GM23338 (cell line): ENCODE results near the gene VHLL.

Source experiments
- CTCF ChIP-seq, 2 experiments: fragments of 200-600 bp in 1 of 2; sonication (generic) in 1 of 2; conservative IDR thresholded peaks; 2 replicates each; pipeline versions ENCODE4 v1.5.1 to v1.6.1; 2016 to 2017; ENCODE audit warnings: antibody characterized with exemption in 2 of 2, low read depth in 2 of 2, mild to moderate bottlenecking in 2 of 2, moderate library complexity in 1 of 2
- EZH2 ChIP-seq: fragments of 200-600 bp; sonication (generic); IDR thresholded peaks from one replicate; pipeline ENCODE4 v1.8.0; 2017; ENCODE audit warnings: antibody characterized with exemption, mild to moderate bottlenecking, low read depth; ENCODE audit not compliant: unreplicated experiment
- EZH2phosphoT487 ChIP-seq: fragments of 200-600 bp; sonication (generic); IDR thresholded peaks from one replicate; pipeline ENCODE4 v1.8.1; 2018; ENCODE audit warnings: antibody characterized with exemption; ENCODE audit not compliant: unreplicated experiment
- JUNB ChIP-seq: IDR thresholded peaks from one replicate; pipeline ENCODE4 v1.6.1; 2016; ENCODE audit warnings: antibody characterized with exemption; ENCODE audit not compliant: unreplicated experiment
- POLR2AphosphoS5 ChIP-seq: IDR thresholded peaks from 2 replicates; pipeline ENCODE4 v1.6.1; 2016; ENCODE audit warnings: antibody characterized with exemption, low read depth
- STAT1 ChIP-seq: IDR thresholded peaks from one replicate; pipeline ENCODE4 v1.6.1; 2016; ENCODE audit warnings: antibody characterized with exemption; ENCODE audit not compliant: unreplicated experiment

GRCh38 chr1:156257711-156258110 is 41.4 kb downstream of the VHLL start:
- no peak for TF ChIP-seq CTCF (conservative IDR thresholded peaks at IDR 0.05; ENCODE audit: low read depth in 2 of 2)
- TF ChIP-seq POLR2AphosphoS5, result no peak
- TF ChIP-seq EZH2, result no peak
- TF ChIP-seq EZH2phosphoT487, result no peak
- TF ChIP-seq JUNB, result no peak
- TF ChIP-seq STAT1, result no peak
